ENCODE measurements around the gene PPP1R13B.

Gene PPP1R13B

DNA sequence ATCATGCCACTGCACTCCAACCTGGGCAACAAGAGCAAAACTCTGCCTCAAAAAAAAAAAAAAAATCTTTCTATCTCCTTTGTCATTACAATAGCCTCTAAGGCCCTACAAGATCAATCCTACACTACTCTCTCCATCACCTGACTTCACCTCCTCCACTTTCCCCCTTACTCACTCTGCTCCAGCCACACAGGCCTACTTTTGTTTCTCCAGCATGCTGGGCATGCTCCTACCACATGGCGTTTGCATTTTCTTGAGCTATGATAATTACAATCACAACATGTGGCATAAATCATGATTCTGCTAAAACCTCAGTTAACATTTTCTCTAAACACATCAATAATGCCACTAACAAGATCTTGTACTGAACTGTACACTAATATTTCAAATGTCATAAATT lies 7.8 kb downstream of the PPP1R13B start:
- DNase-seq, result no peak
- Histone ChIP-seq H3K27me3 (no peaks in the 10 kb centered on the region), H3K4me1 (peaks cover 5% of the 10 kb centered on the region; the same call in 1 of the 2 replicates), H3K9me3 (no peaks in the 10 kb centered on the region), H3K4me3 (ENCODE audit: low read depth, low read length) (no peak overlapping the region), H3K36me3 (peaks cover 30% of the 10 kb centered on the region)
- TF ChIP-seq, protein P1, sequence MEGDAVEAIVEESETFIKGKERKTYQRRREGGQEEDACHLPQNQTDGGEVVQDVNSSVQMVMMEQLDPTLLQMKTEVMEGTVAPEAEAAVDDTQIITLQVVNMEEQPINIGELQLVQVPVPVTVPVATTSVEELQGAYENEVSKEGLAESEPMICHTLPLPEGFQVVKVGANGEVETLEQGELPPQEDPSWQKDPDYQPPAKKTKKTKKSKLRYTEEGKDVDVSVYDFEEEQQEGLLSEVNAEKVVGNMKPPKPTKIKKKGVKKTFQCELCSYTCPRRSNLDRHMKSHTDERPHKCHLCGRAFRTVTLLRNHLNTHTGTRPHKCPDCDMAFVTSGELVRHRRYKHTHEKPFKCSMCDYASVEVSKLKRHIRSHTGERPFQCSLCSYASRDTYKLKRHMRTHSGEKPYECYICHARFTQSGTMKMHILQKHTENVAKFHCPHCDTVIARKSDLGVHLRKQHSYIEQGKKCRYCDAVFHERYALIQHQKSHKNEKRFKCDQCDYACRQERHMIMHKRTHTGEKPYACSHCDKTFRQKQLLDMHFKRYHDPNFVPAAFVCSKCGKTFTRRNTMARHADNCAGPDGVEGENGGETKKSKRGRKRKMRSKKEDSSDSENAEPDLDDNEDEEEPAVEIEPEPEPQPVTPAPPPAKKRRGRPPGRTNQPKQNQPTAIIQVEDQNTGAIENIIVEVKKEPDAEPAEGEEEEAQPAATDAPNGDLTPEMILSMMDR (IDR thresholded peaks at IDR 0.05; ENCODE audit: low read depth, low read length), result no peak

DNA sequence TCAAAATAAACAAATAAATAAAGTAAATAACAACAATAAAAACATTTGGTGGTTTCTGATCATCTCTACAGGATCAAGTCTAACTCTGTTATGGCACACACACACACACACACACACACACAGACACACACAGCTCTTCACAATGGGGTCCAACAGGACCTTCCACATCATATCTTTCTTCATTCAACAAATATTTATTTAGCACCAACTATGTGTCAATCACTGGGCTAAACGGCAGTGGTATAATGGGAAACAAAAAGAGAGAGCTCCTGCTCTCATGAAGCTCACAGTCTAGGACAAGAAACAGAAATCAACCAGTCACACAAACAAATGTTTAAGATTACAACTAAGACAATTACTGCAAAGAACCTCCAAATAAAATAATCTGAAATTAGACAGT lies 9.3 kb downstream of the PPP1R13B start:
- peaks cover 16% of the 10 kb centered on the region for H3K36me3 ChIP-seq
- H3K4me3 ChIP-seq (ENCODE audit: low read depth, low read length), result no peak overlapping the region
- TF ChIP-seq, protein P1 (IDR thresholded peaks at IDR 0.05; ENCODE audit: low read depth, low read length), result no peak
- no peaks in the 10 kb centered on the region for H3K9me3 ChIP-seq
- peaks cover 5% of the 10 kb centered on the region; the same call in 1 of the 2 replicates for H3K4me1 ChIP-seq
- H3K27me3 ChIP-seq, result no peaks in the 10 kb centered on the region
- no peak for DNase-seq

DNA sequence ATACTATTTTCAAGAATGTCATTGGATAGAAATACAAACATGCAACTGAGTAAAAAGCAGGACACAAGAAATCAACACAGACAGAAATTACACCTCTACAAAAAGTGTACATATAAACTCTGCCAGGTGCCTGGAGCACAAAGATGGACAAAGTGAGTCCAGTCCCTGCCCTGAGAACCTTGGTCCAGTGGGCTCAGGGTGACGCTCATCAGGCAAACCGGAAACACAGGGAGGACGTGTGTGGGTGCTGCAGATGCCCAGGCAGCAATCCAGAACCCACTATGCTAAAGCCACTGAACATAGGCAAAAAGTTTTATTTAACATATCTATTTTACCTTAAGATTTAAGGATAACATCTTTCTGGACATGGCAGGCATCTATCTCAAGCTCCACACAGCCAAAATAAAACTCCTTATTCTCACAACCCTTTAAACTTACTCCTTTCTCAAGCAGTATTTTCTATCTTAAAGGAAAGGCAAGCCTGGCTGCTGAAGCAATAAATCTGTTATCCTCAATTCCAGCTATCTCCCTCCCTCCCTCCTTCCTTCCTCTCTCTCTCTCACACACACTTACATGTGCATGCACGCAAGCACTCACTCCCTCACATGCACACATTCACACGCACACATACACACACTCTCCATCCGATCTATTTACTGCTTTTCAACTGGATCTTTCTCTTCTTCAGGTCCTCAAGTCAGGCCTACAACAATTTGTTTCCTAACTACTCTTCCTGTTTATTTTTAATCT lies 10.2 kb downstream of the PPP1R13B start:
- DNase-seq, result no peak
- Histone ChIP-seq H3K4me1 (peaks cover 5% of the 10 kb centered on the region; the same call in 1 of the 2 replicates), H3K36me3 (peaks cover 9% of the 10 kb centered on the region), H3K4me3 (ENCODE audit: low read depth, low read length) (no peak overlapping the region), H3K27me3 (no peaks in the 10 kb centered on the region), H3K9me3 (no peaks in the 10 kb centered on the region)
- TF ChIP-seq, protein P1 (IDR thresholded peaks at IDR 0.05; ENCODE audit: low read depth, low read length), result no peak

DNA sequence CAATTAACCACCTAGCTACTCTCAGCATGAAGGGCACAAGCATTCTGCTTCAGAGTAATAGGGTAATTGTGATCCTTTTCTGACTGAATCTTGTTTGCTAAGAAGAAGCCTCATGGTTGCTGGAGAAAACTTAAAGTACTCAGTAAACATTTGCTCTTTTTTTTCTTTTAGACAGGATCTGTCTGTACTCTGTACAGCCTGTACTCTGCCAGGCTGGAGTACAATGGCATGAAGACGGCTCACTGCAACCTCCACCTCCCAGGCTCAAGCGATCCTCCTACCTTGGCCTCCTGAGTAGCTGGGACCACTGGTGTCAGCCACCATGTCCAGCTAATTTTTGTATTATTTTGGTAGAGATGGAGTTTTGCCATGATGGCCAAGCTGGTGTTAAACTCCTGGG lies 12.4 kb downstream of the PPP1R13B start:
- Histone ChIP-seq H3K36me3 (peaks cover 5% of the 10 kb centered on the region), H3K4me3 (ENCODE audit: low read depth, low read length) (no peak overlapping the region), H3K27me3 (no peaks in the 10 kb centered on the region), H3K9me3 (no peaks in the 10 kb centered on the region), H3K4me1 (no peaks in the 10 kb centered on the region; the same call in 1 of the 2 replicates)
- TF ChIP-seq, protein P1 (IDR thresholded peaks at IDR 0.05; ENCODE audit: low read depth, low read length), result no peak
- no peak for DNase-seq

DNA sequence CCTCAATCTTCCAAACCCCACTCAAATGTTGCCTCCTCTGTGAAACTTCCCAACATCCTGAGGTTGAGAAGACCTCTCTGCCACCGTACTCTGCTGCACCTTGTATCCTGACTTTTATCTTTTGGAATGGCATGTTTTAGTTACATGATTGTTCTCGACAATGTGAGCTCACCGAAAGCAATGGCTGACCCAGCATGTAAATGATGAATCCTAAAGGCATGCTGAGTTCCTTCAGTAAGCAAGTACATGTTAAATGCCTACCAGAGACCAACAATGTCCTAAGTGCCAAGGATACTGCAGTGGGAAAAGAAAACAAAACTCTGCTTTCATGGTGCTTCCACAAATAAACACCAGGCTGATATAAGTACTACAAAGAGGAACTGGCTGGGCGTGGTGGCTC lies 13.7 kb downstream of the PPP1R13B start:
- TF ChIP-seq, protein P1 (IDR thresholded peaks at IDR 0.05; ENCODE audit: low read depth, low read length), result no peak

DNA sequence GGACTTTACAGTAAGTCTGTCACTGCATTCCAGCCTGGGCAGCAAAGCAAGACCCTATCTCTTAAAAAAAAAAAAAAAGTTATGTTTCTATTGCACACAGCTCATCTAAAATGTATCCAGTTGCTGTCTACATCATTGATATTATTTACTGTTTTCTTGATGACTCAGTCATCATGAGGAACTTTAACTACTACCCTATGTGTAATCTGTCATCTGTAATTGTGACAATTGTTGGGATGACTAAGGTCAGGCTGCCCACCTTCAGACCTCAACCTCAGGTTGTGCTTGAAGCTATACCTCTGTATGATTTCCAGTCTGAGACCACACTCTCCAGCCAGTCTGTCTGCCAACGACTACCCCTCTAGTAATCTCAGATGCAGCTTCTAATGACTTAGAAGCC lies 15.3 kb downstream of the PPP1R13B start:
- Histone ChIP-seq H3K27me3 (no peaks in the 10 kb centered on the region), H3K36me3 (no peaks in the 10 kb centered on the region), H3K9me3 (no peaks in the 10 kb centered on the region), H3K4me3 (ENCODE audit: low read depth, low read length) (no peak overlapping the region), H3K4me1 (peaks cover 12% of the 10 kb centered on the region)
- no peak for DNase-seq
- TF ChIP-seq, protein P1 (IDR thresholded peaks at IDR 0.05; ENCODE audit: low read depth, low read length), result no peak

More for the DNA sequence above, 13.7 kb downstream of the PPP1R13B start:
- H3K4me1 ChIP-seq, result peaks cover 7% of the 10 kb centered on the region
- H3K9me3 ChIP-seq, result no peaks in the 10 kb centered on the region
- no peak overlapping the region for H3K4me3 ChIP-seq (ENCODE audit: low read depth, low read length)
- peaks cover 5% of the 10 kb centered on the region for H3K36me3 ChIP-seq
- H3K27me3 ChIP-seq, result no peaks in the 10 kb centered on the region
- DNase-seq, result no peak

Measured in BE2C (cell line).